Measurements from ENCODE around the gene ATP2A2.
"Not testable (repeated sequence)": the region's sequence is repeated elsewhere in the genome, so short reads cannot be mapped to it uniquely, and the experiment has no call there.

The ATP2A2 gene

DNA sequence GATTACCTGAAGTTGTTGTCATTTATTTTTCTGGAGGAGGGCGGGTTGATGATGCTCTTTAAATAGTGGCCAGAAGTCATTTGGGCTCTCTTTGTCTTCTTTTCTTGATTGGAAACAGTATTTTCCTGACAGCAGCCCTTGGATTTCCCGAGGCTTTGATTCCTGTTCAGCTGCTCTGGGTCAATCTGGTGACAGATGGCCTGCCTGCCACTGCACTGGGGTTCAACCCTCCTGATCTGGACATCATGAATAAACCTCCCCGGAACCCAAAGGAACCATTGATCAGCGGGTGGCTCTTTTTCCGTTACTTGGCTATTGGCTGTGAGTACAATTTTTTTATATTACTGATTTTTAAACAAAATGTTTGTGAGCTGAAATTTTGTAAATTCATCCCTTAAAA is 62.1 kb downstream of the ATP2A2 start:
- DNase-seq (ENCODE audit: low spot score), result no peak

DNA sequence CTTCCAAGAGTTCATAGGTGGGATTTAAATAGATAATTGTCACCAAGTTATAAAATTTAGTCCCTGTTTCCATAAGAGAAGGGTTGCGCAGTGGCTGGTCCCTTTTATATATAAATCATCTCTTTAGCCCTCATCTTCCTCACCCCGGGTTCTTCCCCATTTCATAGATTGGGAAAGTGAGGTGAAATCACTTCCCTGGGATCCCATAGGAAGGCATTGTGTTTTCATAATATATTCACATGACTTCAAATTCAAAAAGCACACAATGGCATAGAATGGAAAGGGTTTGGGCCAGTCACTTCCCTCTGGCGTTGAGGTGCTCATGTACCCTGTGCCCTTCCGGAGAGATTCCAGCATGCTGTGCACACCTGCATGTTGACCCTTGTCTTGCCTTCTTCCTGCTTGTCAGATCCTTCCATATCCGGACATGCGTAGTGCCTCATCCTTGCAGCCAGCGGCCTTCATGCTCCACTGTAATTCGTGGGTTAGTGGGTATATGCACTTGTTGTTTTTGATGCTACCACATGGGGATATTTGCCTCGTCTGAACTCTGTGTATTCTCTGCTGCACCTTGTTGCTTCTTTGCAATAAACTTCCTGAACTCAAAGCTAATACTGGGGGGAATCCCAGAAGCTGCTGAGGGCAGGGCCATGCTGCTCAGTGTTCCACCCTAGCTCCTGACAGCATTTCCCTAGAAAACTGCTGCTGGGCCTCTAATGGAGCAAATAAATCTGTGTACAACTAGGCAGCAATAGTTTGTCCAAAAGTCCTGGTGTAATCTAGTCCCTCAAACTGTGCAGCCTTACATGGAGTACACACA is 62.9 kb downstream of the ATP2A2 start:
- no peak for DNase-seq (ENCODE audit: low spot score)

GRCh38 chr12:110344657-110345056 is 63.6 kb downstream of the ATP2A2 start:
- no peak for DNase-seq (ENCODE audit: low spot score)

GRCh38 chr12:110345176-110345661 is 64.2 kb downstream of the ATP2A2 start:
- peak; percentile 76 for DNase-seq (ENCODE audit: low spot score)

DNA sequence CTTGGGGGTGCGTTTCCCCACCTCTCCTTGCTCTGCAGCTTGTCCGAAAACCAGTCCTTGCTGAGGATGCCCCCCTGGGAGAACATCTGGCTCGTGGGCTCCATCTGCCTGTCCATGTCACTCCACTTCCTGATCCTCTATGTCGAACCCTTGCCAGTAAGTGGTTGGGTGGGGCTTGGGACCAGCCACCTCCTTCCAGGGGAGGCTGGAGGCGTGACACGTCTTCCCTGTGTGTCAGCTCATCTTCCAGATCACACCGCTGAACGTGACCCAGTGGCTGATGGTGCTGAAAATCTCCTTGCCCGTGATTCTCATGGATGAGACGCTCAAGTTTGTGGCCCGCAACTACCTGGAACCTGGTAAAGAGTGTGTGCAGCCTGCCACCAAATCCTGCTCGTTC is 64.9 kb downstream of the ATP2A2 start:
- DNase-seq (ENCODE audit: low spot score), result no peak

- DNase-seq (ENCODE audit: low spot score), result no peak
Measured at GRCh38 chr12:110347767-110348166, 66.7 kb downstream of the ATP2A2 start.

GRCh38 chr12:110348431-110349059 is 67.5 kb downstream of the ATP2A2 start:
- DNase-seq (ENCODE audit: low spot score), result no peak

DNA sequence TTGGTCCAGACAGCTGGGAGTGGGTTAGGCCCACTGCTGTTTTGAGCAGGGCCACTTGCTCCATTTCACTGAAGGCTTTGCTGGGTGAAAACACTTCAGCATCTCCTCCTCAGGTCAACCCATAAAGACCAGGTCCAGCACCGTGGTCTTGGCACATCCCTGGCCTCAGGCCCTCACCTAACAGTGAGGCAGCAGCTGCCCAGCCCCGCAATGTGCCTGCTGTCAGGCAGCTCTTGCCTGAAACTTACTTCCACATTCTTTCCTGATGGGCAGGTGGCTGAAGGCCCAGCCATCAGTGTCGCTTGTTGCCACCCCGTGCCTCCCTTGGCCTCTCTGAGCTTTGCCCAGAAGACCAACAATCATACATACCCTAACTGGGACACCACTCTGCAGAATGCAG is 68.0 kb downstream of the ATP2A2 start:
- DNase-seq (ENCODE audit: low spot score), result no peak

- DNase-seq (ENCODE audit: low spot score), result no peak
Measured at GRCh38 chr12:110349514-110350151, 68.6 kb downstream of the ATP2A2 start.

- no peak for DNase-seq (ENCODE audit: low spot score)
Measured at GRCh38 chr12:110351119-110351518, 70.1 kb downstream of the ATP2A2 start.

GRCh38 chr12:110352401-110352800 is 71.4 kb downstream of the ATP2A2 start:
- DNase-seq (ENCODE audit: low spot score), result no peak

GRCh38 chr12:110353211-110353965 is 72.3 kb downstream of the ATP2A2 start:
- DNase-seq (ENCODE audit: low spot score), result no peak

DNA sequence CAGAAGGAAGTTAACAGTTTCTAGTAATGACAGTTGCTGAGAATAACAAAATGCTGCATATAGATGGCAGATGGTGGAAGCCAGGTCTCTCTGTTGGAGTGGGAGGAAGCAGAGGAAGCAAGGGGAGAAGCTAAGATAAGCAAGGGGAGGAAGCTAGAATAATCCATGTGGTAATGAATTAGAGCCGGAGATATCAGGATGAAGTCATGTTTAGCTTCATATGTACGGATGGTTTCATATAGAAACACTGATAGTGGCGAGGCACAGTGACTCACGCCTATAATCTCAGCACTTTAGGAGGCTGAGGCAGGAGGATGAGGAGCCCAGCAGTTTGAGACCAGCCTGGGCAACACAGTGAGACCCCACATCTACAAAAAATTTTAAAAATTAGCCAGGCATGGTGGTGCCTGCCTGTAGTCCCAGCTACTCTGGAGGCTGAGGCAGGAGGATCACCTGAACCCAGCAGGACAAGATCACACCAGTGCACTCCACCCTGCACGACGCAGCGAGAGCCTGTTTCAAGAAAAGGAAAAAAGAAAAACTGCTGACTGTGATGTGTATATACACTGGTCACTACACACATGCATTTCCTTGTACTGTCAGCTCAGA is 73.2 kb downstream of the ATP2A2 start:
- DNase-seq (ENCODE audit: low spot score), result no peak

DNA sequence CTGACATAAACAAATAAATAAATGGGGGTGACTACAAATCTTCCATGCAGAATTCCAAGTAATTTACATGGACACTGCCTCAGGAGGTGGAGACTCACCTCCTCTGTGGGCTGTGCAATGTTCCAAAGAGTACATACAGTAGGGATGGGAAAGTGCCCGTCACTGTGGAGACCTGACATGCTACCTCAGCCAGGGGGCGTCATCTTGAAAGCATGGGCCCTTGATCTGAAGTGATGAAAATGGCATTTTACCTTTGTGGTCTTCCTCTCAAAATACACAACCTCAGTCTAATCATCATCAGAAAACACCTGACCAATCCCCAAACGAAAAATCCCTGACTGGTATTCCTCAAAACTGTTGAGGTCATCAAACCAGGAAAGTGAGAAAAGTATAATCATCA is 74.0 kb downstream of the ATP2A2 start:
- peak; percentile 46 for DNase-seq (ENCODE audit: low spot score)

GRCh38 chr12:110358384-110359097 is 77.5 kb downstream of the ATP2A2 start:
- not testable (repeated sequence) for DNase-seq (ENCODE audit: low spot score)

- no peak for DNase-seq (ENCODE audit: low spot score)
Measured at GRCh38 chr12:110361216-110361615, 80.2 kb downstream of the ATP2A2 start.

- no peak for DNase-seq (ENCODE audit: low spot score)
Measured at GRCh38 chr12:110365489-110366320, 84.7 kb downstream of the ATP2A2 start.

DNA sequence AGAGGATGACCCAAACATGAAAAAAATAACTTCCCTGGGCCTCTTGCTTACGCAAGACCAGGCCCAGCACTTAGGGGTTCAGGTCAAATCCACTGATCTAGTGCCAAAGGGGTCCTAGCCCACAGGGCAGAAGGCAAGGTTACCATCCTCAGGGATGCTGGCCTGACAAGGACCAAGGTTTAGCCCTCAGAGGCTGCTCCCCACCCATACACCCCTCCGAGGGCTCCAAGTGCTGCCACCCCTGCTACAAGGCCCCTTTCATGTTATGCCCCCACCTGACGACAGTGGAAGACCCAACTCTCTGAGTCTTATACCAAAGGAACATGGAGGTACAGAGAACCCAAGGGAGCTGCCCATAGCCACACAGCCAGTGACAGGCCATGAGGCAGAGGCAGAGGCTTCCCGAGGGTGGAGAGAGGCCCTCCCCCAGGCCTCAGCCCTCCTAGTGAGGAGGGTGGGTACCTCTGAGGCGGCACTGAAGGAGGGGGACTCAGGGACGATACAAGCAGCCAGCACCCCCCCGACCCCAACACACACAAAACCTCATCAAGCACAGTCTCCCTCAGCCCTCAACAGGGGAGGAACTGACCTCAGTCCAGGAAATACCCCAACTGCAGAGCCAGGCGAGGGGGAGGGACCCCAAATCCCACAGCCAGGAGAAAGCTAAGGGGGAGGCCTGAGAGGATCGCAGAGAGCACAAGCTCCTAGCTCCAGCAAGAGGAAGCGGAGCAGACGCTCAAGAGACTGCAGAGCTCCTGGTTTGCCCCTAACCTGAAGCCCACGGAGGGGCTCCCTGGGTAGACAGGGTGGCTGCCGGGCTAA is 85.5 kb downstream of the ATP2A2 start:
- no peak for DNase-seq (ENCODE audit: low spot score)

DNA sequence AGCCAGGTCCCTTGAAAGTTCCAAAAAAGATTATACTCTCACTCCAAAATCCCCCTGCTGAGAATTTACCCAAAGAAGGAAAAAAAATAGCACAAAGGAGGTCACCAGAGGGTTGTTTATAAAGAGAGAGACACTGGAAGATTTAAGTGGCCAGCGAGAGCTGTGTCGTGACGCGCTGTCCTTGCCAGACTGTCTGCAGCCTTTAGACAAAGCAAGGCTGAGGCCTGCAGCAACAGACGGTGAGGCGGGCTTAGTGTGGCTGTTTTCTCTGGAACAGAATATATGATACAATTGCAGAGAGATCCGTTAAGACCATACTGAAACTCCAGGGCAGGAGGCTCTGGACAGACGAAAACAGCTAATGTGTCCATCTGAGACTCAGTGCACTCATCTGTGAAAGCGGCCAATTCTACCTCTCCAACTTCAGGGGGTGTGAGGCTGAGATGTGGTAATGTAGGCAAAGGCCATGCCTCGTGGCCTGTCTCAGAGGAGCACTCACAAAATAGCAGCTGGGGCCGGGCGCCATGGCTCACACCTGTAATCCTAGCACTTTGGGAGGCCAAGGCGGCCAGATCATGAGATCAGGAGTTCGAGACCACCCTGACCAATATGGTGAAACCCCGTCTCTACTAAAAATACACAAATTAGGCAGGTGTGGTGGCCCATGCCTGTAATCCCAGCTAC is 86.3 kb downstream of the ATP2A2 start:
- DNase-seq (ENCODE audit: low spot score), result no peak

Data from kidney tubule cell (primary cell).